Immature natural killer cell (primary cell): Measurements from ENCODE around the gene TNIP1. TPM values are rescaled to one million over a fixed set of nuclear protein-coding genes. Genes with fewer than 3 reads are reported as not detected.

Experiments
- DNase-seq, 3 donors: peaks; one replicate each; pipeline ENCODE4 v3.0.0; 2022; ENCODE audit warnings: mixed read lengths in 1 of 3
- H3K27ac Mint-ChIP-seq, 6 donors: one replicate each; pipeline ENCODE4 v1.8.0; 2020; ENCODE audit warnings: mixed read lengths in 6 of 6, mild to moderate bottlenecking in 5 of 6, inconsistent platforms in 4 of 6, moderate library complexity in 3 of 6
- H3K27me3 Mint-ChIP-seq, 3 donors: one replicate each; pipeline ENCODE4 v1.8.0; 2020 to 2021; ENCODE audit warnings: low read depth in 3 of 3, mild to moderate bottlenecking in 3 of 3, mixed read lengths in 3 of 3, moderate library complexity in 3 of 3, inconsistent platforms in 1 of 3
- H3K36me3 Mint-ChIP-seq, 3 donors: one replicate each; pipeline ENCODE4 v1.8.0; 2020; ENCODE audit warnings: mixed read lengths in 3 of 3, inconsistent platforms in 2 of 3, mild to moderate bottlenecking in 2 of 3
- H3K4me1 Mint-ChIP-seq, 2 donors: one replicate each; pipeline ENCODE4 v1.8.0; 2020; ENCODE audit warnings: inconsistent platforms in 2 of 2, mild to moderate bottlenecking in 2 of 2, mixed read lengths in 2 of 2, moderate library complexity in 1 of 2
- H3K4me3 Mint-ChIP-seq, 5 donors: one replicate each; pipeline ENCODE4 v1.8.0; 2020; ENCODE audit warnings: mild to moderate bottlenecking in 5 of 5, mixed read lengths in 5 of 5, inconsistent platforms in 3 of 5, moderate library complexity in 3 of 5
- H3K9me3 Mint-ChIP-seq, 6 donors: one replicate each; pipeline ENCODE4 v1.8.0; 2020; ENCODE audit warnings: mild to moderate bottlenecking in 6 of 6, mixed read lengths in 6 of 6, inconsistent platforms in 4 of 6, moderate library complexity in 3 of 6
- polyA plus RNA-seq, 3 donors: library from polyadenylated mRNA; unstranded; fragments of 300-500 nt; fragmentation: Illumina TruSeq; gene quantifications; one replicate each; pipeline ENCODE4 v1.2.3, GENCODE V29; 2021

The TNIP1 gene
- polyA plus RNA-seq, 3 donors from 2014 or later: 21.8 to 62.4 (median 40.2) TPM

- no peak overlapping the region for H3K4me3 Mint-ChIP-seq
- H3K9me3 Mint-ChIP-seq: no peaks in the 10 kb centered on the region
- peaks cover 4 to 22% of the 10 kb centered on the region in 2 donors for H3K4me1 Mint-ChIP-seq
- peaks cover 3 to 13% (median 6%) of the 10 kb centered on the region in 3 donors for H3K27me3 Mint-ChIP-seq
- H3K36me3 Mint-ChIP-seq: peaks cover 8 to 42% (median 14%) of the 10 kb centered on the region in 3 donors
- peak overlapping the region in 5 of 6 donors; percentile 15 to 75 (median 51) for H3K27ac Mint-ChIP-seq
- no peak for DNase-seq
Observed at GRCh38 chr5:151051931-151052608, 28.8 kb downstream of the TNIP1 start.

- H3K27me3 Mint-ChIP-seq: peaks cover 3 to 11% (median 4%) of the 10 kb centered on the region in 3 donors
- H3K9me3 Mint-ChIP-seq: no peaks in the 10 kb centered on the region
- H3K36me3 Mint-ChIP-seq: peaks cover 8 to 44% (median 17%) of the 10 kb centered on the region in 3 donors
- H3K4me3 Mint-ChIP-seq: no peak overlapping the region
- peak; percentile 65 to 70 (median 68) for DNase-seq
- H3K4me1 Mint-ChIP-seq: peaks cover 4 to 22% of the 10 kb centered on the region in 2 donors
- peak overlapping the region in 5 of 6 donors; percentile 4 to 75 (median 51) for H3K27ac Mint-ChIP-seq
Observed at GRCh38 chr5:151051066-151051930, 29.5 kb downstream of the TNIP1 start.

GRCh38 chr5:151048526-151048925 lies 32.3 kb downstream of the TNIP1 start:
- peaks cover 4 to 22% of the 10 kb centered on the region in 2 donors for H3K4me1 Mint-ChIP-seq
- H3K4me3 Mint-ChIP-seq: no peak overlapping the region
- peak overlapping the region in 1 of 6 donors; percentile 20 for H3K27ac Mint-ChIP-seq
- H3K36me3 Mint-ChIP-seq: peaks cover 20 to 55% (median 26%) of the 10 kb centered on the region in 3 donors
- H3K9me3 Mint-ChIP-seq: no peaks in the 10 kb centered on the region
- H3K27me3 Mint-ChIP-seq: peaks cover 2 to 8% (median 4%) of the 10 kb centered on the region in 3 donors
- no peak for DNase-seq

- no peak overlapping the region for H3K4me3 Mint-ChIP-seq
- H3K36me3 Mint-ChIP-seq: peaks cover 22 to 54% (median 22%) of the 10 kb centered on the region in 3 donors
- H3K27ac Mint-ChIP-seq: peak overlapping the region in 1 of 6 donors; percentile 20
- H3K27me3 Mint-ChIP-seq: peaks cover 2 to 8% (median 4%) of the 10 kb centered on the region in 3 donors
- peak in 1 of 3 donors; percentile 12 for DNase-seq
- no peaks in the 10 kb centered on the region for H3K9me3 Mint-ChIP-seq
- peaks cover 4 to 22% of the 10 kb centered on the region in 2 donors for H3K4me1 Mint-ChIP-seq
Observed at GRCh38 chr5:151047814-151048425, 32.9 kb downstream of the TNIP1 start.

- H3K4me1 Mint-ChIP-seq: no peaks in the 10 kb centered on the region
- H3K4me3 Mint-ChIP-seq: no peak overlapping the region
- no peaks in the 10 kb centered on the region for H3K9me3 Mint-ChIP-seq
- peaks cover 24 to 52% (median 25%) of the 10 kb centered on the region in 3 donors for H3K36me3 Mint-ChIP-seq
- H3K27ac Mint-ChIP-seq: peak overlapping the region in 1 of 6 donors; percentile 17
- peaks cover 0 to 10% (median 4%) of the 10 kb centered on the region in 3 donors for H3K27me3 Mint-ChIP-seq
- DNase-seq: no peak
Observed at GRCh38 chr5:151042453-151043093, 38.3 kb downstream of the TNIP1 start.

- Mint-ChIP-seq H3K4me1 (no peaks in the 10 kb centered on the region), H3K4me3 (no peak overlapping the region), H3K36me3 (peaks cover 24 to 54% (median 25%) of the 10 kb centered on the region in 3 donors), H3K27ac (no peak overlapping the region), H3K27me3 (peaks cover 0 to 10% (median 1%) of the 10 kb centered on the region in 3 donors), H3K9me3 (no peaks in the 10 kb centered on the region)
- no peak for DNase-seq
Observed at GRCh38 chr5:151041577-151042268, 39.1 kb downstream of the TNIP1 start.

- Mint-ChIP-seq H3K36me3 (peaks cover 17 to 56% (median 26%) of the 10 kb centered on the region in 3 donors), H3K9me3 (no peaks in the 10 kb centered on the region), H3K27me3 (peaks cover 0 to 10% (median 0%) of the 10 kb centered on the region in 3 donors), H3K4me1 (no peaks in the 10 kb centered on the region), H3K4me3 (no peak overlapping the region), H3K27ac (no peak overlapping the region)
- DNase-seq: no peak
Observed at GRCh38 chr5:151040211-151040747, 40.6 kb downstream of the TNIP1 start.

- peaks cover 0 to 10% (median 0%) of the 10 kb centered on the region in 3 donors for H3K27me3 Mint-ChIP-seq
- no peaks in the 10 kb centered on the region for H3K4me1 Mint-ChIP-seq
- DNase-seq: no peak
- H3K36me3 Mint-ChIP-seq: peaks cover 16 to 57% (median 25%) of the 10 kb centered on the region in 3 donors
- no peak overlapping the region for H3K27ac Mint-ChIP-seq
- no peak overlapping the region for H3K4me3 Mint-ChIP-seq
- no peaks in the 10 kb centered on the region for H3K9me3 Mint-ChIP-seq
Observed at GRCh38 chr5:151039665-151040064, 41.2 kb downstream of the TNIP1 start.

GRCh38 chr5:151038801-151039238 lies 42.0 kb downstream of the TNIP1 start:
- no peaks in the 10 kb centered on the region for H3K4me1 Mint-ChIP-seq
- H3K36me3 Mint-ChIP-seq: peaks cover 19 to 61% (median 28%) of the 10 kb centered on the region in 3 donors
- H3K9me3 Mint-ChIP-seq: no peaks in the 10 kb centered on the region
- peaks cover 0 to 13% (median 2%) of the 10 kb centered on the region in 3 donors for H3K27me3 Mint-ChIP-seq
- no peak for DNase-seq
- H3K27ac Mint-ChIP-seq: peak overlapping the region in 1 of 6 donors; percentile 62
- H3K4me3 Mint-ChIP-seq: no peak overlapping the region

- Mint-ChIP-seq H3K4me1 (no peaks in the 10 kb centered on the region), H3K27ac (peak overlapping the region in 1 of 6 donors; percentile 62), H3K9me3 (no peaks in the 10 kb centered on the region), H3K27me3 (peaks cover 0 to 13% (median 2%) of the 10 kb centered on the region in 3 donors), H3K4me3 (no peak overlapping the region), H3K36me3 (peaks cover 21 to 60% (median 28%) of the 10 kb centered on the region in 3 donors)
- DNase-seq: no peak
Observed at GRCh38 chr5:151038412-151038745, 42.5 kb downstream of the TNIP1 start.

GRCh38 chr5:151037561-151038411 lies 43.0 kb downstream of the TNIP1 start:
- Mint-ChIP-seq H3K9me3 (no peaks in the 10 kb centered on the region), H3K36me3 (peaks cover 21 to 58% (median 24%) of the 10 kb centered on the region in 3 donors), H3K27me3 (peaks cover 0 to 13% (median 2%) of the 10 kb centered on the region in 3 donors), H3K27ac (peak overlapping the region in 1 of 6 donors; percentile 36), H3K4me3 (no peak overlapping the region), H3K4me1 (no peaks in the 10 kb centered on the region)
- DNase-seq: no peak

- Mint-ChIP-seq H3K36me3 (peaks cover 27 to 52% (median 28%) of the 10 kb centered on the region in 3 donors), H3K27ac (no peak overlapping the region), H3K4me3 (no peak overlapping the region), H3K27me3 (peaks cover 0 to 11% (median 2%) of the 10 kb centered on the region in 3 donors), H3K4me1 (no peaks in the 10 kb centered on the region), H3K9me3 (no peaks in the 10 kb centered on the region)
- DNase-seq: no peak
Observed at GRCh38 chr5:151036556-151036955, 44.3 kb downstream of the TNIP1 start.
